ENCODE data around the gene USP17L20.
"Not testable (repeated sequence)": the region's sequence is repeated elsewhere in the genome, so short reads cannot be mapped to it uniquely, and the experiment has no call there.

GRCh38 chr4:9238461-9238860, 19.5 kb upstream of the USP17L20 start:
- not testable (repeated sequence) for TF ChIP-seq CTCF, EP300, POLR2A, POLR2AphosphoS5 (IDR thresholded peaks at IDR 0.05)

Data from upper lobe of left lung (tissue), 4 donors.